SK-N-SH (cell line): ENCODE measurements around the gene SSTR4. TPM values are rescaled to one million over a fixed set of nuclear protein-coding genes. Genes with fewer than 3 reads are reported as not detected.

ENCODE experiments used
- CTCF ChIA-PET: fragments of 300-600, 350-600 bp; formaldehyde crosslinking; extraction: SDS; loops from one replicate; lab custom pipeline; 2021; lab: Yijun Ruan, JAX
- POLR2A ChIA-PET: fragments of 350-600 bp; sonication (Branson Sonifier 250); formaldehyde crosslinking; extraction: SDS; loops from one replicate; lab custom pipeline; 2020; ENCODE audit warnings: antibody characterized with exemption, inconsistent platforms; lab: Yijun Ruan, JAX
- DNase-seq: peaks from one replicate; pipeline ENCODE4 v3.0.0; 2012
- H2AFZ ChIP-seq: fragments of 200-600 bp; sonication (generic); 2 replicates; pipeline ENCODE4 v1.8.1; 2016; ENCODE audit warnings: antibody characterized with exemption, mild to moderate bottlenecking, low read depth
- H3F3A ChIP-seq: fragments of 200-600 bp; sonication (generic); replicated peaks from 2 replicates; pipeline ENCODE3; 2016; ENCODE audit warnings: antibody characterized with exemption, mild to moderate bottlenecking; ENCODE audit not compliant: insufficient read depth
- H3K27ac ChIP-seq, 2 experiments: fragments of 200-500 bp in 1 of 2; fragments of 200-600 bp in 1 of 2; sonication (Bioruptor generic) in 1 of 2; sonication (generic), shearing (Covaris generic) in 1 of 2; 2 replicates each; pipeline versions ENCODE4 v1.5.1 to v1.6.1; 2014 to 2016; ENCODE audit warnings: low read depth in 2 of 2, inconsistent platforms in 1 of 2, low read length in 1 of 2, mild to moderate bottlenecking in 1 of 2, mixed read lengths in 1 of 2
- H3K27me3 ChIP-seq: fragments of 200-600 bp; sonication (generic), shearing (Covaris generic); 2 replicates; pipeline ENCODE4 v1.6.1; 2016; ENCODE audit warnings: mixed run types; ENCODE audit not compliant: insufficient read depth
- H3K36me3 ChIP-seq, 2 experiments: fragments of 200-500 bp in 1 of 2; fragments of 200-600 bp in 1 of 2; sonication (Bioruptor generic) in 1 of 2; sonication (generic) in 1 of 2; replicated peaks in 1 of 2; 2 replicates each; pipeline versions ENCODE3 to v1.5.1; 2014 to 2016; ENCODE audit warnings: low read length in 1 of 2, mild to moderate bottlenecking in 1 of 2; ENCODE audit not compliant: insufficient read depth in 2 of 2, control insufficient read depth in 1 of 2
- H3K4me1 ChIP-seq, 2 experiments: fragments of 200-500 bp in 1 of 2; fragments of 200-600 bp in 1 of 2; sonication (Bioruptor generic) in 1 of 2; sonication (generic), shearing (Covaris generic) in 1 of 2; 2 replicates each; pipeline versions ENCODE4 v1.5.1 to v1.6.1; 2014 to 2016; ENCODE audit warnings: low read depth in 1 of 2, low read length in 1 of 2, mixed run types in 1 of 2; ENCODE audit not compliant: insufficient read depth in 2 of 2, control insufficient read depth in 1 of 2
- H3K4me2 ChIP-seq: fragments of 200-600 bp; sonication (generic), shearing (Covaris generic); 2 replicates; pipeline ENCODE4 v1.6.1; 2017; ENCODE audit warnings: mixed run types
- H3K4me3 ChIP-seq, 2 experiments: fragments of 200-500 bp in 1 of 2; fragments of 200-600 bp in 1 of 2; sonication (Bioruptor generic) in 1 of 2; sonication (generic), shearing (Covaris generic) in 1 of 2; 2 replicates each; pipeline versions ENCODE4 v1.5.1 to v1.8.1; 2014 to 2016; ENCODE audit warnings: low read depth in 2 of 2, inconsistent platforms in 1 of 2, low read length in 1 of 2, mild to moderate bottlenecking in 1 of 2, mixed read lengths in 1 of 2, moderate library complexity in 1 of 2
- H3K79me2 ChIP-seq: fragments of 200-600 bp; sonication (generic); 2 replicates; pipeline ENCODE4 v1.8.1; 2017; ENCODE audit warnings: mild to moderate bottlenecking; ENCODE audit not compliant: insufficient read depth
- H3K9ac ChIP-seq: fragments of 200-600 bp; sonication (generic); 2 replicates; pipeline ENCODE4 v1.6.1; 2017; ENCODE audit warnings: mixed run types
- H3K9me2 ChIP-seq: fragments of 200-600 bp; sonication (generic); 2 replicates; pipeline ENCODE4 v1.6.1; 2017; ENCODE audit warnings: mixed run types
- H3K9me3 ChIP-seq: fragments of 200-600 bp; sonication (generic); 2 replicates; pipeline ENCODE4 v1.6.1; 2017; ENCODE audit warnings: mixed run types, mild to moderate bottlenecking, moderate library complexity
- H4K20me1 ChIP-seq: fragments of 200-600 bp; sonication (generic); 2 replicates; pipeline ENCODE4 v1.6.1; 2017; ENCODE audit warnings: mild to moderate bottlenecking, mixed run types; ENCODE audit not compliant: insufficient read depth
- CTCF ChIP-seq: fragments of 200-600 bp; sonication (generic); IDR thresholded peaks from 2 replicates; pipeline ENCODE4 v1.6.1; 2017; ENCODE audit warnings: antibody characterized with exemption, mild to moderate bottlenecking, moderate library complexity
- EP300 ChIP-seq, 2 experiments: IDR thresholded peaks; 2 replicates each; pipeline versions ENCODE4 v1.4.0 to v1.6.1; 2012; ENCODE audit warnings: borderline replicate concordance in 1 of 2, low read depth in 1 of 2, low read length in 1 of 2
- EZH2phosphoT487 ChIP-seq: fragments of 200-600 bp; sonication (generic); IDR thresholded peaks from 2 replicates; pipeline ENCODE4 v1.6.1; 2017; ENCODE audit warnings: low read depth, mixed run types, mild to moderate bottlenecking, antibody characterized with exemption, moderate library complexity, borderline replicate concordance
- FOSL2 ChIP-seq: IDR thresholded peaks from 2 replicates; pipeline ENCODE4 v1.4.0; 2012; ENCODE audit warnings: low read depth, mild to moderate bottlenecking, moderate library complexity, borderline replicate concordance
- IRF3 ChIP-seq: fragments of 150-350 bp; IDR thresholded peaks from 2 replicates; pipeline ENCODE4 v1.6.1; 2016; ENCODE audit warnings: mild to moderate bottlenecking, low read depth, low read length
- MAX ChIP-seq: IDR thresholded peaks from 2 replicates; pipeline ENCODE4 v1.4.0; 2012; ENCODE audit warnings: low read depth
- NFIC ChIP-seq: IDR thresholded peaks from 2 replicates; pipeline ENCODE4 v1.4.0; 2012; ENCODE audit warnings: borderline replicate concordance
- POLR2AphosphoS5 ChIP-seq: IDR thresholded peaks from 2 replicates; pipeline ENCODE4 v1.6.1; 2012; ENCODE audit warnings: low read depth, low read length
- RAD21 ChIP-seq: IDR thresholded peaks from 2 replicates; pipeline ENCODE4 v1.6.1; 2012; ENCODE audit warnings: mild to moderate bottlenecking, low read length
- RCOR1 ChIP-seq: fragments of 150-350 bp; IDR thresholded peaks from 2 replicates; pipeline ENCODE4 v1.6.1; 2017; ENCODE audit warnings: antibody characterized with exemption, low read length
- SIN3A ChIP-seq: IDR thresholded peaks from 2 replicates; pipeline ENCODE4 v1.6.1; 2012; ENCODE audit warnings: low read depth, mild to moderate bottlenecking, low read length, moderate library complexity, borderline replicate concordance
- SMC3 ChIP-seq: IDR thresholded peaks from 2 replicates; pipeline ENCODE4 v1.6.1; 2012; ENCODE audit warnings: low read depth, low read length, improper control_type of control experiment
- TAF1 ChIP-seq: IDR thresholded peaks from 2 replicates; pipeline ENCODE4 v1.6.1; 2012; ENCODE audit warnings: low read depth, mild to moderate bottlenecking, low read length, moderate library complexity, borderline replicate concordance
- TCF12 ChIP-seq: IDR thresholded peaks from 2 replicates; pipeline ENCODE4 v1.4.0; 2012
- TEAD4 ChIP-seq: IDR thresholded peaks from 2 replicates; pipeline ENCODE4 v1.4.0; 2012; ENCODE audit warnings: mild to moderate bottlenecking, borderline replicate concordance; ENCODE audit not compliant: insufficient read depth
- USF1 ChIP-seq: IDR thresholded peaks from 2 replicates; pipeline ENCODE4 v1.4.0; 2012; ENCODE audit warnings: low read depth, borderline replicate concordance
- YY1 ChIP-seq: IDR thresholded peaks from 2 replicates; pipeline ENCODE4 v1.4.0; 2012; ENCODE audit warnings: low read depth, mild to moderate bottlenecking
- WGBS: methylation state at CpG from one replicate; pipeline ENCODE4 v1.1.6; 2017; ENCODE audit warnings: low lambda C conversion rate; 5-methylcytosine and 5-hydroxymethylcytosine counted together
- polyA plus RNA-seq, 3 experiments: library from polyadenylated mRNA; depleted of rRNA; stranded (reverse); fragments of >200 nt; gene quantifications; 2 replicates each; pipeline ENCODE4 v1.2.3, GENCODE V29; 2012
- TF ChIP-seq, protein P1 (sequence below): IDR thresholded peaks from 2 replicates; pipeline ENCODE4 v1.6.1; 2012; ENCODE audit warnings: mild to moderate bottlenecking, low read depth, low read length, moderate library complexity

SSTR4 gene
- polyA plus RNA-seq, 1 of the 3 experiments (the other 2 are of a cell fraction): not detected

DNA sequence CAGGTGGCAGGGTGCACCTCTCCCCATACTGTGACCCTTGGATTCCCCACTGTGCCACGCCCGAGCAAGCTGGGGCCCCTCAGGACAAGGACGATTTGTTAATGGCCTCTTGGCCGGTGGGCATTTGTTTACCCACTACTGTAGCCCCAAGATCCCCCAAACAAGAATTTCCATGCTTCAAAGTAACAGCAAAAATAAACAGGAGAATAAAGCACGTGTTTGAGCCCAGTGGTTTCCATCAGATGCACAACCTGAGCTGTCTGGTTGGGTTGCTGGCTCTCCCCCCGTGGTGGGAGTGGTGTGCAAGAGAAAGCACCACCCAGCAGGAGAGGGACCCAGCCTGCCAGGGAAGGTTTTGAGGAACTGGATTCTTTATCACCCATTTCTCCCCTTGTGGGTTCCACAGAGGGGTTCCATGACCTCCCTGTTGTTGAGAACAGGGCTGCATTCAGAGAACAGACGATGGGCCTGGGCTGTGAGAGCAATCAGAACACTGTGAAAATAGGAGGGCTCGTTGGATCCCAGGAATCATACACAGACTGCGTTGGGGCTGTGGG, 46.2 kb downstream of the SSTR4 start:
- Histone ChIP-seq H3K4me2 (no peak overlapping the region), H3F3A (no peaks in the 10 kb centered on the region), H3K9ac (no peak overlapping the region), H4K20me1 (no peaks in the 10 kb centered on the region), H3K4me1 (no peaks in the 10 kb centered on the region), H3K4me3 (no peak overlapping the region), H3K79me2 (no peaks in the 10 kb centered on the region), H3K27me3 (peaks cover 48% of the 10 kb centered on the region), H3K36me3 (no peaks in the 10 kb centered on the region), H3K9me2 (no peaks in the 10 kb centered on the region), H3K27ac (no peak overlapping the region), H2AFZ (no peak overlapping the region), H3K9me3 (no peaks in the 10 kb centered on the region)
- POLR2A ChIA-PET: no interaction called here
- TF ChIP-seq SMC3 (no peak), EP300 (IDR thresholded peaks at IDR 0.05; ENCODE audit: borderline replicate concordance in 1 of 2, low read depth in 1 of 2, low read length in 1 of 2) (no peak), NFIC (no peak), RAD21 (no peak), TCF12 (no peak), YY1 (no peak), CTCF (no peak), IRF3 (no peak), TAF1 (no peak), EZH2phosphoT487 (no peak), POLR2AphosphoS5 (no peak), TEAD4 (no peak), RCOR1 (no peak), USF1 (no peak), MAX (no peak), SIN3A (no peak), FOSL2 (no peak)
- TF ChIP-seq, protein P1, sequence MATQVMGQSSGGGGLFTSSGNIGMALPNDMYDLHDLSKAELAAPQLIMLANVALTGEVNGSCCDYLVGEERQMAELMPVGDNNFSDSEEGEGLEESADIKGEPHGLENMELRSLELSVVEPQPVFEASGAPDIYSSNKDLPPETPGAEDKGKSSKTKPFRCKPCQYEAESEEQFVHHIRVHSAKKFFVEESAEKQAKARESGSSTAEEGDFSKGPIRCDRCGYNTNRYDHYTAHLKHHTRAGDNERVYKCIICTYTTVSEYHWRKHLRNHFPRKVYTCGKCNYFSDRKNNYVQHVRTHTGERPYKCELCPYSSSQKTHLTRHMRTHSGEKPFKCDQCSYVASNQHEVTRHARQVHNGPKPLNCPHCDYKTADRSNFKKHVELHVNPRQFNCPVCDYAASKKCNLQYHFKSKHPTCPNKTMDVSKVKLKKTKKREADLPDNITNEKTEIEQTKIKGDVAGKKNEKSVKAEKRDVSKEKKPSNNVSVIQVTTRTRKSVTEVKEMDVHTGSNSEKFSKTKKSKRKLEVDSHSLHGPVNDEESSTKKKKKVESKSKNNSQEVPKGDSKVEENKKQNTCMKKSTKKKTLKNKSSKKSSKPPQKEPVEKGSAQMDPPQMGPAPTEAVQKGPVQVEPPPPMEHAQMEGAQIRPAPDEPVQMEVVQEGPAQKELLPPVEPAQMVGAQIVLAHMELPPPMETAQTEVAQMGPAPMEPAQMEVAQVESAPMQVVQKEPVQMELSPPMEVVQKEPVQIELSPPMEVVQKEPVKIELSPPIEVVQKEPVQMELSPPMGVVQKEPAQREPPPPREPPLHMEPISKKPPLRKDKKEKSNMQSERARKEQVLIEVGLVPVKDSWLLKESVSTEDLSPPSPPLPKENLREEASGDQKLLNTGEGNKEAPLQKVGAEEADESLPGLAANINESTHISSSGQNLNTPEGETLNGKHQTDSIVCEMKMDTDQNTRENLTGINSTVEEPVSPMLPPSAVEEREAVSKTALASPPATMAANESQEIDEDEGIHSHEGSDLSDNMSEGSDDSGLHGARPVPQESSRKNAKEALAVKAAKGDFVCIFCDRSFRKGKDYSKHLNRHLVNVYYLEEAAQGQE: no peak
- CTCF ChIA-PET: no interaction called here
- DNase-seq: no peak
- 7% methylated on average over 9 of the region's 9 CpGs for WGBS
